HepG2 (cell line): ENCODE measurements around the gene CMC1.

Source experiments
- BRF2 ChIP-seq: sonication (generic); formaldehyde crosslinking; IDR thresholded peaks from 2 replicates; pipeline ENCODE4 v1.8.1; 2022; ENCODE audit warnings: mild to moderate bottlenecking, missing genetic modification reagents
- IRF2 ChIP-seq: IDR thresholded peaks from 2 replicates; pipeline ENCODE4 v1.6.1; 2018; ENCODE audit warnings: missing genetic modification reagents, missing compliant biosample characterization
- KDM1A ChIP-seq: IDR thresholded peaks from 2 replicates; pipeline ENCODE4 v1.6.1; 2016; ENCODE audit warnings: missing compliant biosample characterization
- RARA ChIP-seq: IDR thresholded peaks from 2 replicates; pipeline ENCODE4 v1.6.1; 2016; ENCODE audit warnings: missing genetic modification reagents, missing compliant biosample characterization
- RBFOX2 ChIP-seq: fragments of 200-400 bp; formaldehyde crosslinking; IDR thresholded peaks from 2 replicates; pipeline ENCODE4 v1.6.1; 2017; ENCODE audit warnings: low read depth, mild to moderate bottlenecking, low read length
- USF2 ChIP-seq, 2 experiments: sonication (generic) in 1 of 2; formaldehyde crosslinking in 1 of 2; IDR thresholded peaks; 2 replicates each; pipeline versions ENCODE4 v1.5.1 to v1.6.1; 2011 to 2020; ENCODE audit warnings: borderline replicate concordance in 1 of 2, low read depth in 1 of 2, low read length in 1 of 2, mild to moderate bottlenecking in 1 of 2, missing genetic modification reagents in 1 of 2, moderate library complexity in 1 of 2
- ZMYM2 ChIP-seq: sonication (generic); formaldehyde crosslinking; IDR thresholded peaks from 2 replicates; pipeline ENCODE4 v1.8.0; 2022; ENCODE audit warnings: mild to moderate bottlenecking, missing genetic modification reagents
- ZNF441 ChIP-seq: sonication (generic); formaldehyde crosslinking; IDR thresholded peaks from 2 replicates; pipeline ENCODE4 v1.7.0; 2021; ENCODE audit warnings: missing genetic modification reagents, borderline replicate concordance
- ZNF629 ChIP-seq: sonication (generic); formaldehyde crosslinking; conservative IDR thresholded peaks from 2 replicates; pipeline ENCODE4 v1.5.0; 2020; ENCODE audit warnings: missing genetic modification reagents
- TF ChIP-seq, protein P1 (sequence below): sonication (generic); formaldehyde crosslinking; IDR thresholded peaks from 2 replicates; pipeline ENCODE4 v1.5.0; 2020; ENCODE audit warnings: mild to moderate bottlenecking, missing genetic modification reagents, moderate library complexity

GRCh38 chr3:28295898-28296490 is 54.6 kb downstream of the CMC1 start:
- TF ChIP-seq, protein P1, sequence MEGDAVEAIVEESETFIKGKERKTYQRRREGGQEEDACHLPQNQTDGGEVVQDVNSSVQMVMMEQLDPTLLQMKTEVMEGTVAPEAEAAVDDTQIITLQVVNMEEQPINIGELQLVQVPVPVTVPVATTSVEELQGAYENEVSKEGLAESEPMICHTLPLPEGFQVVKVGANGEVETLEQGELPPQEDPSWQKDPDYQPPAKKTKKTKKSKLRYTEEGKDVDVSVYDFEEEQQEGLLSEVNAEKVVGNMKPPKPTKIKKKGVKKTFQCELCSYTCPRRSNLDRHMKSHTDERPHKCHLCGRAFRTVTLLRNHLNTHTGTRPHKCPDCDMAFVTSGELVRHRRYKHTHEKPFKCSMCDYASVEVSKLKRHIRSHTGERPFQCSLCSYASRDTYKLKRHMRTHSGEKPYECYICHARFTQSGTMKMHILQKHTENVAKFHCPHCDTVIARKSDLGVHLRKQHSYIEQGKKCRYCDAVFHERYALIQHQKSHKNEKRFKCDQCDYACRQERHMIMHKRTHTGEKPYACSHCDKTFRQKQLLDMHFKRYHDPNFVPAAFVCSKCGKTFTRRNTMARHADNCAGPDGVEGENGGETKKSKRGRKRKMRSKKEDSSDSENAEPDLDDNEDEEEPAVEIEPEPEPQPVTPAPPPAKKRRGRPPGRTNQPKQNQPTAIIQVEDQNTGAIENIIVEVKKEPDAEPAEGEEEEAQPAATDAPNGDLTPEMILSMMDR (CRISPR knock-in tag) = no peak
- TF ChIP-seq BRF2 (CRISPR knock-in tag) (no peak), KDM1A (CRISPR knock-in tag) (no peak), ZNF629 (CRISPR knock-in tag) (no peak), ZNF441 (no peak), ZMYM2 (CRISPR knock-in tag) (no peak), IRF2 (CRISPR knock-in tag) (no peak), USF2 (IDR thresholded peaks at IDR 0.05; ENCODE audit: low read depth, low read length) (no peak), USF2 (CRISPR knock-in tag; IDR thresholded peaks at IDR 0.05; ENCODE audit: borderline replicate concordance) (no peak), RBFOX2 (no peak), RARA (CRISPR knock-in tag) (no peak)
